ENCODE measurements around the gene SERPINB3.

DNA sequence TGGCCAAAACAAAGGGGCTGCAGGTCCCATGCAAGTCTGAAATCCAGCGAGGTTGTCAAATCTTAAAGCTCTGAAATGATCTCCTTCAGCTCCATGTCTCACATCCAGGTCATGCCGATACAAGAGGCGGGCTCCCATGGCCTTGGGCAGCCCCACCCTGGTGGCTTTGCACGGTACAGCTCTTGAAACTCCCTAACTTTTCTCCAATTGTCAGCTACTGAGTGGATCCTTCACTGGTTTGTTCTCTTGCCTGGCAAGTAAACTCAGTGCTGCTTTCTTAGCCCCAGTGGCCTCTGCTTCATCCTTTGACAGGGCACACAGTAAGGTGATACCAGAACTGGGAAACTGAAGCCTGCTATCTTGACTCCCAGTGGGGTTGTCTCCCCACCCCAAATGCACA, 48.3 kb downstream of the SERPINB3 start:
- TF ChIP-seq, protein P1, sequence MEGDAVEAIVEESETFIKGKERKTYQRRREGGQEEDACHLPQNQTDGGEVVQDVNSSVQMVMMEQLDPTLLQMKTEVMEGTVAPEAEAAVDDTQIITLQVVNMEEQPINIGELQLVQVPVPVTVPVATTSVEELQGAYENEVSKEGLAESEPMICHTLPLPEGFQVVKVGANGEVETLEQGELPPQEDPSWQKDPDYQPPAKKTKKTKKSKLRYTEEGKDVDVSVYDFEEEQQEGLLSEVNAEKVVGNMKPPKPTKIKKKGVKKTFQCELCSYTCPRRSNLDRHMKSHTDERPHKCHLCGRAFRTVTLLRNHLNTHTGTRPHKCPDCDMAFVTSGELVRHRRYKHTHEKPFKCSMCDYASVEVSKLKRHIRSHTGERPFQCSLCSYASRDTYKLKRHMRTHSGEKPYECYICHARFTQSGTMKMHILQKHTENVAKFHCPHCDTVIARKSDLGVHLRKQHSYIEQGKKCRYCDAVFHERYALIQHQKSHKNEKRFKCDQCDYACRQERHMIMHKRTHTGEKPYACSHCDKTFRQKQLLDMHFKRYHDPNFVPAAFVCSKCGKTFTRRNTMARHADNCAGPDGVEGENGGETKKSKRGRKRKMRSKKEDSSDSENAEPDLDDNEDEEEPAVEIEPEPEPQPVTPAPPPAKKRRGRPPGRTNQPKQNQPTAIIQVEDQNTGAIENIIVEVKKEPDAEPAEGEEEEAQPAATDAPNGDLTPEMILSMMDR (conservative IDR thresholded peaks at IDR 0.05; ENCODE audit: low read depth, low read length): no peak
- TF ChIP-seq EZH2 (IDR thresholded peaks at IDR 0.05; ENCODE audit: borderline replicate concordance, low read depth, low read length, poor library complexity, severe bottlenecking): no peak
